ENCODE results near the gene ZNF580. TPM values are rescaled to one million over a fixed set of nuclear protein-coding genes. Genes with fewer than 3 reads are reported as not detected.

ZNF580 gene
- total and polyA plus RNA-seq, 2 of the 8 experiments (the other 6 are each of a cell fraction or from before 2014, with no cell fraction given), result 12.0 to 24.6 TPM

DNA sequence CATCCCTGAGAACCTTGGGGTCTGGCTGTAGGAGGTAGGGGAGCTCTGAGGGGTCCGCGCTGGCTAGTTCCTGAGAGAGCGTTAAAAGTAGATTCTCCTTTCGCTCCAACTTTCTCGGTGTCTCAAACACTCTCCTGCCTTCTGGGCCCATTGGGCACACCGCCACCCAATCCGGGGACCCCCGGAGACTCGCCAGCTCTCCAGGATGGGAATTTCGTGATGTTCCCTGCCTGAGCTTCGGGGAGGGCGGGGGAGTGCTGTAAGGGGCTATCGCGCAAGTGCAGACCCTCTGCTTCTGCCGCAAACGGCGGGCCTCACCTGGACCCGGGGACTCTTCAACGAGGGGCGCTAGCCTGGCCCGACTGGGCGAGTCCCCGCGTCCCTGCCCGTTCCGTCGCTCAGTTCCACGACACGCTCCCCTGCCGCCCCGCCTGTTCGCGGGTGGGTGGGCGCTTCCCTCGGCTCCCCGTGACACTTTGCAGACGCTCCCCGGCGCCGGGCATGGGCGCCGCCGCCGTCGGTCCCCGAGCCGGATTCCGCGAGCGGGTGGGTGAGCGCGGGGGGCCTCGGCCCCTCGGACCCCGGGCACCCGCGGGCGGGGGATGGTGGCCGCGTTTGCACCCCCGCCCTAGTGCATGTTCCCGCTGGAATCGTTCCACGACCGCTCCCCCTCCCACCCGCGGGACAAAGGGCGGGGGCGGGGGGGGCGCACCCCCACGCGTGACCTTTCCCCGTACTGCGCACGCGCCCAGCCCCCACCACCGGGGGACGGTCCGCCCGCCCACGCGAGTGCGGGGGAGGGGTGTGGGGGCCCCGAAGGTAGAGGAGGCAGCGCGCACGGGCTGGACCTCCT is 7.2 kb downstream of the ZNF580 start, which contains the start of gene CCDC106 (continued):
- peak; percentile 61; the same call in 1 of the 2 replicates for TF ChIP-seq YY1 (IDR thresholded peaks at IDR 0.05; ENCODE audit: low read depth, low read length)
- peak in 1 of 2 experiments; percentile 30; a peak in 1 of 3 replicates for TF ChIP-seq EP300 (IDR thresholded peaks at IDR 0.05; ENCODE audit: borderline replicate concordance in 1 of 2, low read depth in 2 of 2, low read length in 2 of 2)
- no peak for TF ChIP-seq GABPA (IDR thresholded peaks at IDR 0.05; ENCODE audit: borderline replicate concordance, insufficient read depth, low read length)
- peak; percentile 82 for TF ChIP-seq SP1 (IDR thresholded peaks at IDR 0.05; ENCODE audit: low read depth, low read length)
- 0 out of 2 replicates have a peak, but pooled peaks have one; percentile 21 for TF ChIP-seq PHF8 (conservative IDR thresholded peaks at IDR 0.05; ENCODE audit: low read depth, low read length)
- no peak for TF ChIP-seq POLR2AphosphoS5 (IDR thresholded peaks at IDR 0.05; ENCODE audit: low read depth, low read length)
- TF ChIP-seq BRCA1 (IDR thresholded peaks at IDR 0.05; ENCODE audit: low read depth, low read length), result 0 out of 2 replicates have a peak, but pooled peaks have one; percentile 4
- TF ChIP-seq HDAC2 (IDR thresholded peaks at IDR 0.05; ENCODE audit: borderline replicate concordance in 1 of 2, low read depth in 2 of 2, low read length in 2 of 2), result peak; percentile 93 to 97; a peak in 3 of 4 replicates
- no peak for TF ChIP-seq NRF1 (IDR thresholded peaks at IDR 0.05; ENCODE audit: low read depth, low read length)
- TF ChIP-seq KDM4A (IDR thresholded peaks at IDR 0.05; ENCODE audit: low read depth, low read length, severe bottlenecking), result peak; percentile 86
- no peak for TF ChIP-seq SP4 (IDR thresholded peaks at IDR 0.05; ENCODE audit: low read length)
- TF ChIP-seq TAF7 (optimal IDR thresholded peaks at IDR 0.05; ENCODE audit: borderline replicate concordance, low read depth, low read length), result peak; percentile 9
- no peak for TF ChIP-seq SAP30 (IDR thresholded peaks at IDR 0.05; ENCODE audit: insufficient read depth, insufficient replicate concordance, low read length)
- TF ChIP-seq RBBP5 (IDR thresholded peaks at IDR 0.05; ENCODE audit: borderline replicate concordance, low read depth, low read length), result peak; percentile 65; the same call in 1 of the 2 replicates
- TF ChIP-seq CEBPB (IDR thresholded peaks at IDR 0.05; ENCODE audit: low read depth, low read length), result no peak
- TF ChIP-seq SIRT6 (IDR thresholded peaks at IDR 0.05; ENCODE audit: low read length), result no peak
- TF ChIP-seq EZH2 (IDR thresholded peaks at IDR 0.05; ENCODE audit: low read depth, low read length, severe bottlenecking), result no peak
- TF ChIP-seq POLR2A (IDR thresholded peaks at IDR 0.05; ENCODE audit: control extremely low read depth in 1 of 2, low read depth in 2 of 2, low read length in 2 of 2), result peak in 1 of 2 experiments; percentile 50; a peak in 1 of 3 replicates
- TF ChIP-seq MAFK (IDR thresholded peaks at IDR 0.05; ENCODE audit: low read depth, low read length), result no peak

Data from H1 (cell line).